Retina (tissue), 1 donor: Measurements from ENCODE around the gene ALG11.

Experiments used
- DNase-seq: peaks from one replicate; pipeline ENCODE4 v3.0.0-alpha.2; 2016

ALG11 gene

GRCh38 chr13:51997641-51998330 lies 14.4 kb upstream of the ALG11 start:
- no peak for DNase-seq

- DNase-seq, result no peak
Observed at GRCh38 chr13:51998723-51999509, 13.3 kb upstream of the ALG11 start.

- no peak for DNase-seq
Observed at GRCh38 chr13:51999510-51999911, 12.7 kb upstream of the ALG11 start.

GRCh38 chr13:51999921-52000320 lies 12.3 kb upstream of the ALG11 start:
- no peak for DNase-seq

- peak; percentile 28 for DNase-seq
Observed at GRCh38 chr13:52001120-52001731, 11.0 kb upstream of the ALG11 start.

- no peak for DNase-seq
Observed at GRCh38 chr13:52002361-52002760, 9.8 kb upstream of the ALG11 start.

GRCh38 chr13:52003541-52003940 lies 8.7 kb upstream of the ALG11 start:
- DNase-seq, result no peak

GRCh38 chr13:52004511-52005170 lies 7.6 kb upstream of the ALG11 start:
- no peak for DNase-seq

- DNase-seq, result no peak
Observed at GRCh38 chr13:52005841-52006522, 6.2 kb upstream of the ALG11 start.

- no peak for DNase-seq
Observed at GRCh38 chr13:52006523-52007245, 5.5 kb upstream of the ALG11 start.

- DNase-seq, result no peak
Observed at GRCh38 chr13:52009946-52010345, 2.3 kb upstream of the ALG11 start.

GRCh38 chr13:52010890-52011631 lies 1.1 kb upstream of the ALG11 start, which contains the start of gene ATP7B:
Gene ATP7B, minus strand, starts transcription at chr13:52011450. Its CDS starts 113 bp downstream, at chr13:52011337.
- no peak for DNase-seq

GRCh38 chr13:52012512-52012836 lies 276 bp downstream of the ALG11 start:
- no peak for DNase-seq

GRCh38 chr13:52016296-52016695 lies 4.1 kb downstream of the ALG11 start:
- no peak for DNase-seq

- DNase-seq, result no peak
Observed at GRCh38 chr13:52020191-52020590, 8.0 kb downstream of the ALG11 start.

GRCh38 chr13:52022356-52022755 lies 10.2 kb downstream of the ALG11 start:
- no peak for DNase-seq

GRCh38 chr13:52024481-52024880 lies 12.3 kb downstream of the ALG11 start, which contains the start of gene UTP14C:
Gene UTP14C, plus strand, starts transcription at chr13:52024691. Its CDS starts 4,114 bp downstream, at chr13:52028805.
- no peak for DNase-seq

GRCh38 chr13:52025475-52026245 lies 13.5 kb downstream of the ALG11 start:
- DNase-seq, result no peak

GRCh38 chr13:52026246-52026626 lies 14.0 kb downstream of the ALG11 start:
- DNase-seq, result no peak

- DNase-seq, result no peak
Observed at GRCh38 chr13:52027832-52028231, 15.6 kb downstream of the ALG11 start.

GRCh38 chr13:52029569-52029968 lies 17.4 kb downstream of the ALG11 start:
- no peak for DNase-seq
